ENCODE results near the gene ETV6.

The ETV6 gene

DNA sequence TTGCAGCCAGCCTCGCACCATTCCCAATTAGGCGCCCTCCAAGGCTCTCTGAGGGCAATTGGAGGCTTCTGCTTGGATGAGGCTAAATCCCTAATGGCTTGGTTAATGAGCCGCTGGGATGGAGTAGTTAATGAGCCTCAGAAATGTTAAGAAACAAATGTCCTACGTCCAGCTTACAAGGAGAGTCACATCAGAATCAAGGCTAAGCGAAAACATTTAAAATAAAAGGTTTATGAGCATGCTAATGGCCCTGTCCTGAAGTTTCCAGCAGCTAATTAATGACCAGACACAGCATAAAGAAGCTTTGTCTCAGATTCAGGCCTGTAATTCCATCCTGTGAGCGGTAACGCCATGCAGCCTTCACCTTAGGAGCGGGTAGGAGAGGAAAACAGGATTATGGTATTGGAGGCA is 220.6 kb downstream of the ETV6 start:
- DNase-seq: no peak

DNA sequence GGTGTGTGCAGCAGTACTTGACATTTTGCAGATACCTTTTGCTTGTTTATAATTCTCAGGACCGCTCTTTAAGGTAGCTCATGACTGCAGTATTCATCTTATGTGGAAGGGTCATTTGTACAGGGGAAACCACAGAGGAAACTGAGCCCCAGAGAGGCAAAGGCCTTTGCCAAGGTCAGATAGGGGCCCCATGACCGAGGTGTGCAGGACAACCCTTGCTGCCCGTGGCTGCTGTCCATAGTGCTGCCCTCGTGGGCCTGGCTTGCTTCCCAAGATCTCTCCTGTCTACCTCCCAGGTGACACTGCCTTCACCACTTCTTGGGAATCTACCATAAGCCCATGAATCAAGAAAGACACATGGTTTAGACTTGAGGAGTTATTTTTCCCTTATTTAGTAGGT is 222.6 kb downstream of the ETV6 start:
- DNase-seq: no peak

DNA sequence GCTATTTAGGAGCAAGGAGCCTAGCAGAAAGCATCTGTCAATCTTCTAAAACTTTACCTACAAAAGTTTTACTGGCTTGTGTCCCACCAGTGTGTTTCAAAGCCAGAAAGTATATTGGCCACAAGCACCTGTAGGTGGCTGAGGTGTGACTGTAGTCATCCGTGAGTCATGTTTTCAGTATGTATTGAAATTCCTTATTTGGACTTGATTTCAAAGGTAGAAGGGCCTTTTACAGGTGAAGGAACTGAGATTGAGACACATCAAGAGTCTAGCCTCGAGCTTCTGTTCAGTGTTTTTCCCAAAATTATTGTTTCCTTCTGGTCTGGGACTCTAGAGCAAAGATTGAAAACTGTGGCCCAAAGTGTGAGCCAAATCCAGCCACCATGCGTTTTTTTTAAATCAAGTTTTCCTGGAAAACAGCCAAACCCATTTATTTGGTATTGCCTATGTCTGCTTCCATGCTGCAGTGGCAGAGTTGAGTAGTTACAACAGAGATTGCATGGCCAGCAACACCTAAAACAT is 226.0 kb downstream of the ETV6 start:
- peak; percentile 43 for DNase-seq

DNA sequence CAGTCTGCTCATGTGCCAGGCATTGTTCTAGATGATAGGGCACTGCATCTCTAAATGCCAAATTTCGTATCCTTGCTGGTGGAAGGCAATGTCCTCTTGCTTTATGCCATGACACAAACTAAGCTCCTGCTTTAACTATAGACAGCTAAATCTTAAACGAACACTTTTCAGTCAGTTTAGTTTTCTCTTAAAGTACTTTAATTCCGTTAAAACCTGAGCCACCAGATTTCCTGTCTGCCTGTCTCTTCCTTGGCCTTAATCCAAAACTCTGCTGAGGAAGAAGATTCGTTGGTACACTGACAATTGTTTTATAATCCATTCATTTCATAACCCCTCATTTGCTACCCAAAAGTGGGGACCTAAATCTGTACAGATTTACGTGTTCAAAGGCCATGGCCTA is 226.8 kb downstream of the ETV6 start:
- peak; percentile 71 for DNase-seq

DNA sequence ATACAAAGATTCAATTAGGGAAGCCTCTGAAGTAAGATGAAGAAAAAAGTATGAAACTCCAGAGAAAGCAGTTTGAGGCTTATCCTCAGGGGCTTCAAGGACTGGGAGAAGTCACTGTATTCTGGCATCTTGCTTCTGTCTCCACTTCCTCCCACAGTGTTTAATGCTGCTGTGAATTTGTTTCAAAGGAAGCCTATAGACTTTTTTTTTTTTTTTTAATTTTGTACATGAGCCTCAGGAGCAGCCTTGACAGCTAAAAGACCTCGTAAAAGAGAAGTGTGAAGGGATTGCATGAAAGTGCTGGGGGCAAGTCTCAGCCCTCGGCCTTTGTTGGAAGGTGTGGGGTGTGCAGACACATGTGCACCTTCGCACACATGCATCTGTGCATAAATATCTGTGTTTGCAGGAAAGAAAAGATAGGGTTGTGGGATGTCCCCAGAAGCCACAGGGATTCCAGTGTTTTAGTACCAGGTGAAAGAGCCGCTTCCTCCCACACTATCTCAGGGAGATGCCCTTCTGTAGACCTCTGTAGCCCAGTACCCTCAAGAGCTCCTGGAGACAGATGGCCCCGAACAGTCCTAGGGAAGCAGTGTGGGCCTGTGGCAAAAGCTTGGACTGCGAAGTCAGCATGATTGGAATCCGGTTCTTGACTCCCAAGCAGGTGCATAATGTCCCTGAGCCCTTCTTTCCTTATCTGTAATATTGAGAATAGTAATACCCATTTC is 227.8 kb downstream of the ETV6 start:
- no peak for DNase-seq

DNA sequence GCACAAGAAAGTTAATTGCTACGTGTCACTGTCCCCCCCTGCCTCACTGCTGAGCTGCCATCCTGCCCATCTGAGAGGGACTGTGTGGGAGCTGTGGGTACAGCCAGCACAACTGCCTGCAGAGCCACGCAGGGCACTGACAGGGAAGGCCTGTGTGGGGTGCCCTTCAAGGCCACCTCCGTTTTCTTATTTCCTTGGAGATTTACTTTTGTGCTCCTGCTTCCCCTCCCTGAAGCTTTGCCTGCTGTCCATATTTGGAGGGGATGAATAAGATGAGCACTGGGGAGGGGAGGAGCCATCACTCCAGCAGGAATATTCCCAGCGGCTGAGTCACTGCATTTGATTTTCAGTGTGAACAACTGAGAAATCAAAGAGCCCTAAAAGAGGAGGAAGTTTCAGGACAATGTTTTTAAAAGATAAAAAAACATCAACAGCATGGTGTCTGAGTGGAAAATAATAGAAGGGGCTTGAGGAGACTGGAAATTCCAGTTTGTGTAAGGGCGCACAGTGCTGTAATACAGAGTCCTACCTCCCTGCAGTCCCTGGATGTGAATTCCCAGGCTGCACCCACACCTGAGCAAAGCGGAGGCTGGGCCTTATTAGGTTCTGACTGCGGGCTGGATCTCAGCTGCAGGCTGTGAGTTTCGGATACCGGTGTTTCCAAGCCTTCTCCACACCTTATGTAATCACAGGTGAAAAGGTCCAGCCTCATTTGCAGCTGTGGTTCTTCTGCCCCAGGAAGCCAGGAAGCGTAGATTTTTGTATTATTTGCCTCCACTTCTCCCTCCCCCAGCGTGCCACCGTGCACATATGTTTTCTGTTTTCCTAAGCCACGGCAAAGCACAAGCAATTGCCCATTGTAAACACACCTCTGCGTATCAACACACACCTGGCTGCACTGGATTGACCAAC is 228.7 kb downstream of the ETV6 start:
- DNase-seq: no peak

DNA sequence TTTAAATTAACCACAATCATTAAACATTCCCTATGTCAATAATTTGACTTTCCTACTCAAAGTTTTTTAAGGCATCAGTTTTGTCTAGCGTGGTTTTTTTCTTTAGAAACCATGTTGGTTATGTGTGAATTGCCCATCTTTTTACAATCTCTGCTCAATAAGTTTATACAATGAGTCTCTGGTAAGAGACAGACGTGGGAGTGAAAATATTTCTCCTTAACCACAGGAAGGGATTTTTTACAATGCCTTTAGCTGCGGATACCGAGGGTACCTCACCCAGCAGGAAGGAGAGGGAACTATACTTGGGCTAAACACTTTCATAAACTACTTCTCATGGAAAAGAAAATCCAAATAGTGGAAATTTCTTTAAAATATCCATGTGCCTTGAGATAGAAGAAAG is 229.8 kb downstream of the ETV6 start:
- no peak for DNase-seq

DNA sequence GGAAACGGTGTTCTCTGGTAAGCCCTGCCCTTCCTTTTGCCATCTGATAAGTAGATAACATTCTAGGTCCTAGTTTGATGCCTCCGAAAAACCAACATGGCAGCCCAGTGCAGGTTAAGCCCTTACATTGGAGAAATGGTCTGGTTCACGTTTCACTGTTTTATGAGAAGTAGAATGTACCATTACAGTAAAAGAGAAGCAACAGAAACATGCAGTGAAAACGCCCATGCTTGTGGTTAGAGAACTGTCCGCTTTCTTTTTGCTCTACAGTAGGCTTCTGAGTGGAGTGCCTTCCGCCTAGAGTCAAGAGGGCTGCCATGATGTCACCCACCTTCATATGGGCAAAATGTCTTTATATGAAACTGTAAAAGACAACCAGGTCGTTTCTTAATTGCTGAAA is 230.9 kb downstream of the ETV6 start:
- peak; percentile 62 for DNase-seq

DNA sequence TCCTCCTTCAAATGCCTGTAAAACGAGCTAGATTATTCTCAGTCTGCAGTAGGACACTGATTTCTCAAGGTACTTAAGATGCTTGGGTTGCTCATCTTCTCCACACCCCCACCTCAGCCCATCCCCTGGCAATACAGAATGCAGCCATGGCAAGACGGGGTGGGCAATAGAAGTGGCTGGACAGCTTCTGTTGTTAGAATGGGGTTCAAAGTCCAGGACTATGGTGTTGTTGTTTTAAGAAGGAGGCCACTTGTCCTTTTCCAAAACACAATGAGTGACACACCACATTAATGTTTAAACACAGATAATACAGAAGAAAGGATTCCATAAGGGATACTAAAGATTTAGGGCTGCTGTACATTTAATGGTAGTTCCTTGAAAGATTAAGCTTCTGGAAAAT is 232.4 kb downstream of the ETV6 start:
- DNase-seq: no peak

DNA sequence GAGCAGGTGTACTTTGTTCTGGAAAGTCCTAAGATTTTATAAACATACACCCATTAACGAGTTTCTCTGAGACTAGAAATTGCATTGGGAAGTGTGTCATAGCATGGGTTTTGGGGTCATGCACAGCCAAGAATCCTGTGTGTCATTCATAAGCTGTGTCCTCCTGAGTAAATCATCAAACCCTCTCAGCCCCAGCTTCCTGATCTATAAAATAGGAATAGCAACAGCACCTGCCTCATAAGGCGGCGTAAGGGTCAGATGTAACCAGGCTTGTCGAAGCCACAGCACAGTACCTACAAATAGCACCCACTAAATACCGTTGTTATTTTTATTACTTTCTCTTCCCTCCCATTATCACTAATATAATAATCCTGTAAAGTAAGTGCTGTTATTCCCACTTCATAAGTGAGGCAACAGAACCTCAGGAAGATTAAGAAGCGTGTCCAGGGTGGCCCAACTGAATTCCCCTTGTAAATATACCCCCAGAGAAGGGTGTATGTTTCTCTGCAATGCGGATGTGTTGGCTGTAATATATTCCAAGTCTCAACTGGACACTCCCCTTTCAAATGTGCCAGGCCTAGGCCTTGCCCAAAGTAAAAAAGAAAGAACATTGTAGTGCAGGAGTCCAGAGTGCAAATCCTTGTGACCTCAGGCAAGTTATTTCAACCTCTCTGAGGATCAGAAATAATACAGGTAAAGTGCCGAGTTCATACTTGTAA is 233.0 kb downstream of the ETV6 start:
- no peak for DNase-seq

DNA sequence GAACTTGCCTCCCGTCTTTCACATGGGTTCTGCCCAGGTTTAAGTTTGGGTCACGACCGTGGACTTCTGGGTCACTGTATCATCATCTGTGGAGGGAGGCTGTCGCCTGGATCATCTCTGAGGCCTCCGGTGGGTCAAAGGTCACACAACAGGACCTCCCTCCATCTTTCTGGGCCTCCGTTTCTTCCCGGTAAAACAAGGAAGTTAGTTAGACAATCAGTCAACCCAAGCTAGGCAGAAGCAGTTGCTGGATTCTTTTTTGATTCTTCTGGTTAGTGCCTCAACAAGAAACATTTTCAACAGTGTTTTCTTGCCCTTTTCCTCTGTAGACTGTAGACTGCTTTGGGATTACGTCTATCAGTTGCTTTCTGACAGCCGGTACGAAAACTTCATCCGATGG is 234.6 kb downstream of the ETV6 start:
- DNase-seq: no peak

DNA sequence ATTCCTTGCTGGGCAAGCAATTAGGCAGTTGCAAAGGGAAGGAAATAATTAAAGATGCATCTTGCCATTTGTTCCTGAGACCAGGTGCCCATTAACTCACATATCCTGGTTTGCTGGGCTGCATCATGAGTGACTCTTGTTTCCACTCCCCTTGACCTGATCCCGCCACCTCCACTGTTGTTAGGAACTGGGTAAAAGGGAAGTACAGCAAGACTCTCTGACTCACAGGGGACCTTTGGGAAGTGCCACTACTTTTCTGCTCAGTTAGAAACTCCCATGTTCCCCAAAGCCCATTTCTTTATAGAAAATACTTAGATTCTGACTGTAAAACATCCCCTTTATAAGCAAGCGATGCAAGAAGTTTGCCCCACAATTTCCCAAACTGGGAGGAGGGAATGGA is 235.2 kb downstream of the ETV6 start:
- no peak for DNase-seq

DNA sequence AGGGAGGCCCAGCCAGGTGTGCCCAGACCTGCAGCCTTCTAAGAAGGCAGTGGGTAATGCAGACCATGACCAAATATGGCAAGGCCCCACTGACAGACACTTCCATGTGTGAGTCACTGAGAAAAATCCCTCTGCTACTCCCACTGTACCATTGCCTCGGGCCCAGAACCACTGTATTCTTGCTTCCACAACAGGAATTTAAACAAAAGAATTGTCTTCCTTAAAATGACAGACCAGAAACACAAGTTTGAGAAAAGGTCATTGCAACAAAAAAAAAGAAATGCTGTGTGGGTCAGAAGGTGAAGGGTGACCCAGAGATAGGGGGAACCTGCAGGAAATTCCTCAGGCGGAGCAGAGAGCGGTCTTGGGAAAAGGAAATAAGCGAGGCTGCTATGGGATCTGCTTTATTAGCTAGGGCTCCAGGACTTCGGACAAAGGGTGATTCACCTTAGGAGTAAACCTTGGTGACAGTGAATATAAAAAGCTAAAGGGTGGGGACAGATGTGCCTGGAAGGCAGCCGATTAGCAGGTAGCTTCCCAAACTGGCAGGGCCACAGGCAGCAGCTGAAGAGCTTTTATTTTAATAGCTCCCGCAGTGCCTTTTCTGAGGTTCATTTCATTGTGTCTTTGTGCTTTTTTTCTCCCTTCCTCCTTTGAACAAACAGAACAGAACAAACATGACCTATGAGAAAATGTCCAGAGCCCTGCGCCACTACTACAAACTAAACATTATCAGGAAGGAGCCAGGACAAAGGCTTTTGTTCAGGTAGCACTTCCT is 236.0 kb downstream of the ETV6 start:
- DNase-seq: no peak

DNA sequence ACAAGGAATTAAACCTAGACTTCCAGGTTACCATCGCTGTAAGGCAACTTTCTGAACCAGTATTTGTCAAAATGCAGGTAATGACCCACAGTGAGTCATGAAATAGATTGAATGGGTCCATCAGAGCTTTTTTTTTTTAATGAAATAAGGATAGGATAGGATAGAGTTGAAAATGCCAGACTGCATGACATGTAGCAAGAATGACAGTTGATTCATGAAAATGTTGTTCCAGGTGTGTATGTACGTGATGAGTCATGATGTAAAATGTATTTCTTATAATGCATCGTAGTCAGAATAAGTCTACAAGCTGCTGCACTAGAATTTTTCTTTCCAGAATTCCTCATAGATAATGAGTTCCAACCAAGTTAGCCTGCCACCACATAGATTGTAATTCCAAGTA is 236.9 kb downstream of the ETV6 start:
- no peak for DNase-seq

DNA sequence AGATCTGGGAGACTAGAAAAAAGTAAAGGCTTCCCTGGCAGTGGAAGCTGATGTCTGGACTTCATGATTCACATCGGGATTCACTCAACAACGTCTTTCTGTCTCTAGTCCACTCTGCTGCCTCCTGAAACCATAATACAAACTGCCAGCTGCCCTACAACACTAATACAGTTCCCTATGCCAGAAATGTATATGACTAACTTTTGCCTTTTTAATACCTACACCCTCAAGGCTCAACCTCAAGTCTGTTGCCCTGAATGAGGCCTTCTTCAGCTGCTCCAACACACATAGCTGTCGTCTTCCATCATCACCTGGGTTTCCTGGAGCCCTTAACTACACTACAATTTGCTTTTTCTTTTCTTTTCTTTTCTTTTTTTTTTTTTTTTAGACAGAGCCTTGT is 238.6 kb downstream of the ETV6 start:
- DNase-seq: no peak

DNA sequence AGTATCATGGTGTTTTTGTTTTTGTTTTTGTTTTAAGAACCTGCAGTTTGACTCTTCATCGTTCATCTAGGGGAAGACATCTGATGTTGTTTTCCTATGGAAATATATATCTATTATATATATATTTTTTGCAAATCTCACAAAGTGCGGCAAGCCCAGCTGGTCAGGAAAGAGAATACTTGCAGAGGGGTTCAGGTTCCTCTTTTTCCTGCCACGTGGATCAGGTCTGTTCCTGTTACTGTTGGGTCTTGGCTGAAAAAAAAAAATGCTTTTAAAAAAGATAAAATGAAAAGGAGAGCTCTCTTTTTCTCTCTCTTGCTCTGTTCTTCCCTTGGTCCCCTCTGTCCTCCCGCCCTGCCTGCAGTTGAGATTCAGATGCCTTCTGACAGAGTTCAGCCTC is 241.9 kb downstream of the ETV6 start:
- DNase-seq: peak; percentile 43

DNA sequence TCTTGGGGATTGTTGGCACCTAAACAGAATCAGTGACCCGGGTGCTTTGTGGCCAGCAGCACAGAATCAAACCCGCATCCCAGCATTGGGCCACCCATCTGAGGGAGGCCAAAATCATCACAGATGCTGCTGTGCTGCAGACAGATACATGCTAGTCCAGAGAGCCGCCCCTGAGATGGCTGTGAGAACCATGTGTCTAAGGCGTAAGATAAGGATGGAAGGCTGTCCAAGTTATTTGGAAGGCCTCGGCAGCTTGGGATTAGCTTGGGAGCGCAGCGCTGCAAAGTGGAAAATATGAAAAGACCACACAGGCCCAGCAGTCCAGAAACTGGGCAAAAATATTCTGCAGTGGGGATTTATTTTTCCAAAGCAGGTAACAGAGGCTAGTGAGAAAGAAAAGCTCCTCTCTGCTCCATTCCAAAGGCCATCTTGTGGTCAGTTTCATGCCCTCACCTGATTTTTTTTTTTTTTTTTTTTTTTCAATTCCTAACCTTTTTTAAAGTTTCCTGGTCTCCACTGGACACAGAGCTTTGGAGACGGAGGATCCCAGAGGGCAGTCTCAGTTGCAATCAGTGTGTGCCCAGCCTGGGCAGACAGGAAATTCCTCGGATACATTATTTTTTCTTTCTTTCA is 242.4 kb downstream of the ETV6 start:
- no peak for DNase-seq

DNA sequence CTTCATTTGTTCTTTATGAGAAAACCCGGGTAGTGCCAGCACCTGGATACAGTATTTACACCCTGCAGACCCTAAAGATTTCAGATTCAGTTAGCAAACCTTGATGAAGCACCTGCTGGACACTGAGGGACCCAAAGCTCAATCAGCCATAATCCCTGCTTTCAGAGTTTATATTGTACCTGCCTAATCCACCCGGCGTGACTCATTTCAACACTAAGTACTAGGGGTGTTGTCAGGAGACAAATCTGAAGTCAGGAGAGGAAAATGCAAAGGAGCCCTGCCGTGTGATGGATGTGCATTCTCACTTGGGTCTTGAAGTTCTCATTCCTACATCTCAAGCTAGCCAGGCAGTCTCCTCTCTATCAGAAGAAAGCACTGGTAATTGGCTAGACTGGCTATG is 244.5 kb downstream of the ETV6 start:
- no peak for DNase-seq

DNA sequence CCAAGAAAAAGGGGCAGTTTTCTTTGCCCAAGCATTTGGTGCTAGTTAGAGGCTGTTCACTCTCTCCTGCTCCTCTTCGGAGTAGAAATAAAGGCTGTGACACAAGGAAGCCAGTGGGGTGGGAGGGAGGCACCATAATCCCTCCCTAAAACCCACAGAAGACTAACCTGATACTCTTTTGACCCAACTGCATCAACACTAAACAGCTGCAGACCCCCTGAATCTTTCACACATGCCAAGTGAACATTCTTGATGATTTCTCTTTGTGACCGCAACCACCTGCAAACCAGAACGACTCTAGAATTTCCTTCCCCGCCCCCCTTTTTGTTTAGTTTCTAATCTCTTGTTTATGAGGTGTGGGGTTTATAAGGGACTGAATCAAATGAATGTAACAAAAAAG is 245.4 kb downstream of the ETV6 start:
- no peak for DNase-seq

DNA sequence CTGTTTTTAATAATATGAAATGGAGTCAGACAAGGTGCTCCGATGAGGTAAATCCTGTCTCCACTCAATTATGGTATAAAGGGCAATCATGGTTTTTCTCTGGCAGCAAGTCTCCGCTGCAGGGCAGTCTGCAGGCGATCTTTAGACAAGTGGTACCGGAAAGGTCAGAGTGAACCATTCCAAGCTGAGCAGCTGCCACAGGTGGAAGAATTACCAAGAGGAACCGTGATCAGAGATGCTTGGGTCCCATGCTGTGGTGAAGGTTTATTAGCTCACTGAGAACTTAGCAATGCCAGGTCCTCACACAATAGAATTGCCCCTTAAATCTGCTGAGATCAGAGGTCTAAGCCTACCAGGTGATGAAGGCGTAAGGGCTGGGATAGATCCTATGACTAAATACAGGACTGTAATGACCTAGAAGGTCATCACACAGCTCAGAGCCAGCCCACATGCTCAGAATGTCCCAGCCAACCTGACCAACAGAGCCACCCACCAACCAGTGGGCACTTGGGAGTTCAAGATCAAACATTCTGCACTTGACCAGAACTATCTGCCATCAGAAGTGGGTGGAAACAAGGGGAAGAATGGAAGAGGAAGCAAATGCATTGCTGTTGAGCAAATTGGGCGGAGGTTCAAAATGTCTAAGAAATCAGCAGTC is 246.1 kb downstream of the ETV6 start:
- DNase-seq: no peak

DNA sequence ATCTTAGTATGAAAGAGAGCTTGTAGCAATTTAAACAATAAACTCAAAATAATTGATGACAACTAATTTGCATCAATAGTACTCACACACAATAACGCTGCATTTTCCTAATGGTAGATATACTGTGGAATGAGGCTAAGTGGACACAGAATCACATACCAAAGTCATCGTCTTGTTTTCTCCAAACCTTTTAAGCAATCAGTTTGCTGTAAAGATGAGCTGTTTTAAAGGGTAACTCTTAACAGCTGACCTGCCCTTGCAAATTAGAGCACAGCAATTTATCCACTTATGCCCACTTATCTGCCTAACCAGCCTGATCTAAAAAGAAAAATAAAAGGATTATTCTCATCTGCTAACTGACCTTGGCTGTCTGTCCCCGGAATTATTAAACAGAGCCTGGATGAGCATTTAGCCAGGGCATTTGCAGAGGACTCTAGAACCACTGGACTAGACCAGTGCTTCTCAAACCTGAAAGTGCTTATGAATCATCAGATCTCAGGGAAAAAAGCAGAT is 247.0 kb downstream of the ETV6 start:
- DNase-seq: no peak

Measured in hematopoietic multipotent progenitor cell treated with erythropoietin and hydrocortisone succinate and interleukin-3 and kit ligand, for 6 days (in vitro differentiated cells).